Omental fat pad (tissue), 4 donors: ENCODE results near the gene IFNA8. TPM values are rescaled to one million over a fixed set of nuclear protein-coding genes. Genes with fewer than 3 reads are reported as not detected.

Source experiments
- ATAC-seq: fragments of 150-250 bp; one replicate; pipeline ENCODE4 v1.9.1; 2016; ENCODE audit warnings: mild to moderate bottlenecking, moderate library complexity; ENCODE audit not compliant: low FRiP score
- DNase-seq: peaks from one replicate; pipeline ENCODE4 v3.0.0-alpha.2; 2019; ENCODE audit warnings: low spot score
- total RNA-seq, 4 donors: library from RNA; depleted of rRNA; stranded (reverse); fragments of >200 nt; gene quantifications; one replicate each; pipeline ENCODE4 v1.1.0, GENCODE V29; 2016
- TF ChIP-seq, protein P1 (sequence below), 3 donors: fragments of 450-650 bp; IDR thresholded peaks; one replicate each; pipeline ENCODE4 v1.5.1; 2016 to 2017; ENCODE audit warnings: antibody characterized with exemption in 3 of 3, mild to moderate bottlenecking in 3 of 3, moderate library complexity in 2 of 3

IFNA8 gene
- total RNA-seq, 4 donors from 2014 or later, result not detected

DNA sequence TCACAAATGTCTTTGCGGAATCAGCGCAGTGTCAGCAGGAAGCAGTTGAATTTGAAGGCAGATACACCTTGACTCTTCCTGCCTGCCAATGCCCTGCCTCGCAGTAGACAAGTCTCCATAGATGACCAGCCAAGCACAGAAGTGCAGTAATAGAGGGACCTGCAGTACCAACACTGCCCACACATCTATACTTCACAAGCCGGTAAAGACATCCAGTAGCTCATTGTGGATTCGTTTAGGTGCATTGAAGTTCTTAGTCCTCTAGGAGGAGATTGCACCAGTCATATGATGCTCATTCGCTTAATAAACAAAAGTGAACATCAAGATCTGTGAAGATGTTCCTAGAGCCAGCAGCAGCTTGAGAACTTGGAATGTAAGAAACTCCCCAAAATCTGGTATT is 16.6 kb upstream of the IFNA8 start:
- DNase-seq, result no peak
- no peak for ATAC-seq
- TF ChIP-seq, protein P1, sequence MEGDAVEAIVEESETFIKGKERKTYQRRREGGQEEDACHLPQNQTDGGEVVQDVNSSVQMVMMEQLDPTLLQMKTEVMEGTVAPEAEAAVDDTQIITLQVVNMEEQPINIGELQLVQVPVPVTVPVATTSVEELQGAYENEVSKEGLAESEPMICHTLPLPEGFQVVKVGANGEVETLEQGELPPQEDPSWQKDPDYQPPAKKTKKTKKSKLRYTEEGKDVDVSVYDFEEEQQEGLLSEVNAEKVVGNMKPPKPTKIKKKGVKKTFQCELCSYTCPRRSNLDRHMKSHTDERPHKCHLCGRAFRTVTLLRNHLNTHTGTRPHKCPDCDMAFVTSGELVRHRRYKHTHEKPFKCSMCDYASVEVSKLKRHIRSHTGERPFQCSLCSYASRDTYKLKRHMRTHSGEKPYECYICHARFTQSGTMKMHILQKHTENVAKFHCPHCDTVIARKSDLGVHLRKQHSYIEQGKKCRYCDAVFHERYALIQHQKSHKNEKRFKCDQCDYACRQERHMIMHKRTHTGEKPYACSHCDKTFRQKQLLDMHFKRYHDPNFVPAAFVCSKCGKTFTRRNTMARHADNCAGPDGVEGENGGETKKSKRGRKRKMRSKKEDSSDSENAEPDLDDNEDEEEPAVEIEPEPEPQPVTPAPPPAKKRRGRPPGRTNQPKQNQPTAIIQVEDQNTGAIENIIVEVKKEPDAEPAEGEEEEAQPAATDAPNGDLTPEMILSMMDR (IDR thresholded peaks at IDR 0.05), result no peak

GRCh38 chr9:21395778-21396717 is 12.9 kb upstream of the IFNA8 start:
- ATAC-seq (peak; percentile 50), DNase-seq (peak; percentile 33)
- TF ChIP-seq, protein P1 (IDR thresholded peaks at IDR 0.05), result peak in 1 of 3 donors; percentile 29

DNA sequence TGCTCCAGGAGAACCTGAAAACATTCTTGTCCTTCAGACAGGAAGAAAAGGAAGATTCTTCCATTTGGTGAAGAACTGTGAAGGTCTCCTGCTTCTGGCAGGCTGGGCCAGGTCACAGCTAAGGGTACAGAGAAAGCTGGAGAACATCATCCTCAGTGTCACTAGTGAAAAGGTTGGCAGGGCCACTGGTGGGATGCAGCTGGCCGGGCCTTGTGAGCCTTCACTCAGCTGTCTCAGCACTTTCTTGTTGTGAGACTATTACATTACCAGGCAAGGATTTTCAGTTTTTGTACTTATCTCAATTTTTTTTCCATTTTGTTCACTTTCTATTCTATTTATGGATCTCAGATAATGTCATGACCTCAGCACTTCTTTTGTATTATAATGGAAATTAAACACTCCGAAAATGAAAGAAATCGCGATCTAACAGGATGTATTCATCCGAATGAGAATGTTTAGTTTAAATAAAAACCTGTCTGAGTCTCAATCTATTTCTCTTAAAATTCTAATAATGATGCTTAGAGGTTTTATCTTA is 9.9 kb upstream of the IFNA8 start:
- DNase-seq (no peak), ATAC-seq (no peak)
- TF ChIP-seq, protein P1 (IDR thresholded peaks at IDR 0.05), result no peak

DNA sequence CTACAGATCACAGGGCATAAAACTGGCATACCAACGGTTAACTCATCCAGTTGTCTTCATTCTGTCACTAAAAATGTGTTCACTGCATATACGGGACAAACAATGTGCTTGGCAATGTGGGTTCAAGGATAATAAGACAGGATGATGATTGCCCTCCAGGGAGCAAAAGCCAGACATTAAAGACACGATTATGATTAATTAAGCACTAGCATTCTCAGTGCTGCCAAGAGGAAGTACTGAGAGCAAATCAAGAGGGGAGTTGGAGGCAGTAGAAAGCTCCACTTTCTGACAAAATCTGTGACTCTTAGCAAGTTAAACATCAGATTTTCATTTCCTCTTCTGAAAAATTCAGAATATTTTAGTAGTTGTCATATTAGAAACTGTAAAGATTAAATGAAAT is 9.0 kb upstream of the IFNA8 start:
- DNase-seq (no peak), ATAC-seq (no peak)
- TF ChIP-seq, protein P1 (IDR thresholded peaks at IDR 0.05), result no peak

DNA sequence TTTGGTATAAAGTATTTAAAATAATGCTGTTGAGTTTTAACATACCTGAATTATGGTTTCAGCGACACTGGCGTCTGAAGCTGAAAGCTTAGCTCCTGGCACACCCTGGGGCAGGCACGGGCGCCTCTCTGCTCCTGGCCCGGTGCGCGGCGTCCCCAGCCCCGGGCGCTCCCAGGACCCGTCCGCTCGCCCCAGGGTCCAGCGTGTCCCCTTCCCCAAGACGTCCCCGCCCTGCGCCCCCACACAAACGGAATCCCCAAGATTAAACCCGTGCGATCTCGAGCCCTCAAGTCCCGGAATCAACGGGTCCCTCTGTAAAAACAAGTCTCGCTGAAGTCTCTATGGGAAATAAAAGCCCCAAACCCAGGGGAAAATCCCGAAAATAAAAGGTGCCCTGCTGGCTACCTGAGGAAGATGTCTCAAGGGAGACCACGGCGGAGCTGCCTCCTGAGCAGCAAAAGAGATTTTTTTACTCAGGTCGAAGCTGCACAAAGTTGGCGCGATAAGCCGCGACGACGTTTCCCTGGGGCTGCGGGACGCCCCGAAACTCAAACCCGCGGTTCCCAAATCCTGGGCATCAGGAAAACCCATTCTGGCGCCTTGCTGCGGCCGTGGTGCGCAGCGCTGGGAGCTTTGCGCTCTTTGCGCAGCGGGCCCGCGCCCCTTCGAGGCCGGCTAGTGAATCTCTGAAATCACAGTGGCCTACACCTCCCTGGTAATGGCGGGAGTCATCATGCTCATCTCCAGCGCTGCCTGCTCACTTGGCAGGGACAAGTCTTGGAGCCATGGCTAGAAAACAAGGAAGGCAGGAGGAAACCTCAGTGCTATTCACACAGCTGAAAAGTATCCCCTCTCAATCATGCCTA is 6.3 kb upstream of the IFNA8 start:
- TF ChIP-seq, protein P1 (IDR thresholded peaks at IDR 0.05), result no peak
- peak; percentile 44 for ATAC-seq
- no peak for DNase-seq

DNA sequence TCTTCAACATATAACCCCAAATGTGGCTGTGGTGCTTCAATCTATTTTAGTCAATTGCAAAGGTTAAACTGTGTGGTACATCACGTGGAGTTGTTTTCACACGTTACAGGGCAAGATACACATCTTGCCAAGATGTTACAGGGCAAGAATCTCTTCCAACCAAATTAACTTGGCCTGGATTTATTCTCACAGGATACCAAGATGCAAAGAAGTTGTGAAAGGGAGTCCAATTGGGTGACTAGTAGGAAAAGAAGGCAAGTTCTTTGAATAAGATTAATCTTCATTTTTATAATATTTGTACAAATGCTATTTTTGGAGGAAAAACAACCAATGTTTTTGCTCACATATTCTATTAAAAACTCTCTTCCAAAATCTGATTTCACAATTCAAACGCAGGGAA is 4.8 kb upstream of the IFNA8 start:
- TF ChIP-seq, protein P1 (IDR thresholded peaks at IDR 0.05), result no peak
- no peak for DNase-seq
- no peak for ATAC-seq
